Immature natural killer cell (primary cell): Measurements from ENCODE around the gene BMP7. TPM values are rescaled to one million over a fixed set of nuclear protein-coding genes. Genes with fewer than 3 reads are reported as not detected.

Experiments used
- DNase-seq, 3 donors: peaks; one replicate each; pipeline ENCODE4 v3.0.0; 2022; ENCODE audit warnings: mixed read lengths in 1 of 3
- H3K27ac Mint-ChIP-seq, 6 donors: one replicate each; pipeline ENCODE4 v1.8.0; 2020; ENCODE audit warnings: mixed read lengths in 6 of 6, mild to moderate bottlenecking in 5 of 6, inconsistent platforms in 4 of 6, moderate library complexity in 3 of 6
- H3K27me3 Mint-ChIP-seq, 3 donors: one replicate each; pipeline ENCODE4 v1.8.0; 2020 to 2021; ENCODE audit warnings: low read depth in 3 of 3, mild to moderate bottlenecking in 3 of 3, mixed read lengths in 3 of 3, moderate library complexity in 3 of 3, inconsistent platforms in 1 of 3
- H3K36me3 Mint-ChIP-seq, 3 donors: one replicate each; pipeline ENCODE4 v1.8.0; 2020; ENCODE audit warnings: mixed read lengths in 3 of 3, inconsistent platforms in 2 of 3, mild to moderate bottlenecking in 2 of 3
- H3K4me1 Mint-ChIP-seq, 2 donors: one replicate each; pipeline ENCODE4 v1.8.0; 2020; ENCODE audit warnings: inconsistent platforms in 2 of 2, mild to moderate bottlenecking in 2 of 2, mixed read lengths in 2 of 2, moderate library complexity in 1 of 2
- H3K4me3 Mint-ChIP-seq, 5 donors: one replicate each; pipeline ENCODE4 v1.8.0; 2020; ENCODE audit warnings: mild to moderate bottlenecking in 5 of 5, mixed read lengths in 5 of 5, inconsistent platforms in 3 of 5, moderate library complexity in 3 of 5
- H3K9me3 Mint-ChIP-seq, 6 donors: one replicate each; pipeline ENCODE4 v1.8.0; 2020; ENCODE audit warnings: mild to moderate bottlenecking in 6 of 6, mixed read lengths in 6 of 6, inconsistent platforms in 4 of 6, moderate library complexity in 3 of 6
- polyA plus RNA-seq, 3 donors: library from polyadenylated mRNA; unstranded; fragments of 300-500 nt; fragmentation: Illumina TruSeq; gene quantifications; one replicate each; pipeline ENCODE4 v1.2.3, GENCODE V29; 2021

BMP7 gene
- polyA plus RNA-seq, 3 donors from 2014 or later: not detected

GRCh38 chr20:57180387-57180786 is 86.1 kb downstream of the BMP7 start:
- H3K27ac Mint-ChIP-seq: no peak overlapping the region

GRCh38 chr20:57179265-57179664 is 87.2 kb downstream of the BMP7 start:
- Mint-ChIP-seq H3K27ac (no peak overlapping the region), H3K27me3 (peaks cover 1 to 5% (median 4%) of the 10 kb centered on the region in 3 donors), H3K36me3 (no peaks in the 10 kb centered on the region), H3K4me1 (no peaks in the 10 kb centered on the region), H3K4me3 (no peak overlapping the region), H3K9me3 (no peaks in the 10 kb centered on the region)
- DNase-seq: no peak

More at GRCh38 chr20:57180387-57180786, 86.1 kb downstream of the BMP7 start:
- H3K36me3 Mint-ChIP-seq: no peaks in the 10 kb centered on the region
- H3K27me3 Mint-ChIP-seq: peaks cover 0 to 4% (median 3%) of the 10 kb centered on the region in 3 donors
- no peak for DNase-seq
- no peak overlapping the region for H3K4me3 Mint-ChIP-seq
- no peaks in the 10 kb centered on the region for H3K9me3 Mint-ChIP-seq
- no peaks in the 10 kb centered on the region for H3K4me1 Mint-ChIP-seq

- DNase-seq: no peak
- H3K4me1 Mint-ChIP-seq: no peaks in the 10 kb centered on the region
- no peaks in the 10 kb centered on the region for H3K9me3 Mint-ChIP-seq
- H3K4me3 Mint-ChIP-seq: no peak overlapping the region
- no peak overlapping the region for H3K27ac Mint-ChIP-seq
- H3K36me3 Mint-ChIP-seq: no peaks in the 10 kb centered on the region
- H3K27me3 Mint-ChIP-seq: peaks cover 2 to 5% (median 2%) of the 10 kb centered on the region in 3 donors
These were observed 87.8 kb downstream of the BMP7 start for GRCh38 chr20:57178582-57179111.

GRCh38 chr20:57177636-57178280 is 88.7 kb downstream of the BMP7 start:
- Mint-ChIP-seq H3K36me3 (no peaks in the 10 kb centered on the region), H3K27ac (no peak overlapping the region), H3K4me3 (no peak overlapping the region), H3K27me3 (peaks cover 2 to 7% (median 2%) of the 10 kb centered on the region in 3 donors), H3K4me1 (no peaks in the 10 kb centered on the region), H3K9me3 (no peaks in the 10 kb centered on the region)
- DNase-seq: no peak

GRCh38 chr20:57176842-57177241 is 89.6 kb downstream of the BMP7 start:
- Mint-ChIP-seq H3K9me3 (no peaks in the 10 kb centered on the region), H3K4me3 (no peak overlapping the region), H3K36me3 (no peaks in the 10 kb centered on the region), H3K4me1 (no peaks in the 10 kb centered on the region), H3K27me3 (peaks cover 2 to 7% (median 2%) of the 10 kb centered on the region in 3 donors), H3K27ac (no peak overlapping the region)
- no peak for DNase-seq

- no peak for DNase-seq
- peaks cover 2 to 7% (median 2%) of the 10 kb centered on the region in 3 donors for H3K27me3 Mint-ChIP-seq
- H3K4me1 Mint-ChIP-seq: no peaks in the 10 kb centered on the region
- no peak overlapping the region for H3K4me3 Mint-ChIP-seq
- no peaks in the 10 kb centered on the region for H3K9me3 Mint-ChIP-seq
- no peaks in the 10 kb centered on the region for H3K36me3 Mint-ChIP-seq
- H3K27ac Mint-ChIP-seq: no peak overlapping the region
These were observed 90.9 kb downstream of the BMP7 start for GRCh38 chr20:57175397-57176010.

GRCh38 chr20:57174737-57175136 is 91.7 kb downstream of the BMP7 start:
- Mint-ChIP-seq H3K4me3 (no peak overlapping the region), H3K27me3 (peaks cover 2 to 7% (median 5%) of the 10 kb centered on the region in 3 donors), H3K4me1 (no peaks in the 10 kb centered on the region), H3K9me3 (no peaks in the 10 kb centered on the region), H3K36me3 (no peaks in the 10 kb centered on the region), H3K27ac (no peak overlapping the region)
- DNase-seq: no peak

- H3K27ac Mint-ChIP-seq: no peak overlapping the region
These were observed 92.5 kb downstream of the BMP7 start for GRCh38 chr20:57173986-57174385.

GRCh38 chr20:57173041-57173440 is 93.4 kb downstream of the BMP7 start:
- Mint-ChIP-seq H3K4me3 (no peak overlapping the region), H3K27me3 (peaks cover 0 to 7% (median 5%) of the 10 kb centered on the region in 3 donors), H3K9me3 (no peaks in the 10 kb centered on the region), H3K36me3 (no peaks in the 10 kb centered on the region), H3K27ac (no peak overlapping the region), H3K4me1 (no peaks in the 10 kb centered on the region)
- DNase-seq: no peak

More at GRCh38 chr20:57173986-57174385, 92.5 kb downstream of the BMP7 start:
- Mint-ChIP-seq H3K4me3 (no peak overlapping the region), H3K9me3 (no peaks in the 10 kb centered on the region), H3K27me3 (peaks cover 2 to 7% (median 5%) of the 10 kb centered on the region in 3 donors), H3K4me1 (no peaks in the 10 kb centered on the region), H3K36me3 (no peaks in the 10 kb centered on the region)
- DNase-seq: no peak

- Mint-ChIP-seq H3K27me3 (peaks cover 0 to 8% (median 6%) of the 10 kb centered on the region in 3 donors), H3K36me3 (no peaks in the 10 kb centered on the region), H3K4me1 (no peaks in the 10 kb centered on the region), H3K9me3 (no peaks in the 10 kb centered on the region), H3K27ac (no peak overlapping the region), H3K4me3 (no peak overlapping the region)
- DNase-seq: no peak
These were observed 96.1 kb downstream of the BMP7 start for GRCh38 chr20:57170343-57170742.

GRCh38 chr20:57169162-57169561 is 97.3 kb downstream of the BMP7 start:
- Mint-ChIP-seq H3K4me3 (no peak overlapping the region), H3K9me3 (no peaks in the 10 kb centered on the region), H3K4me1 (no peaks in the 10 kb centered on the region), H3K36me3 (no peaks in the 10 kb centered on the region), H3K27ac (no peak overlapping the region), H3K27me3 (peaks cover 0 to 6% (median 4%) of the 10 kb centered on the region in 3 donors)
- no peak for DNase-seq

GRCh38 chr20:57167971-57168701 is 98.3 kb downstream of the BMP7 start:
- H3K27me3 Mint-ChIP-seq: peaks cover 0 to 6% (median 4%) of the 10 kb centered on the region in 3 donors
- H3K36me3 Mint-ChIP-seq: no peaks in the 10 kb centered on the region

GRCh38 chr20:57167292-57167655 is 99.2 kb downstream of the BMP7 start:
- Mint-ChIP-seq H3K27ac (no peak overlapping the region), H3K27me3 (peaks cover 0 to 6% (median 2%) of the 10 kb centered on the region in 3 donors), H3K4me3 (no peak overlapping the region), H3K4me1 (no peaks in the 10 kb centered on the region), H3K9me3 (no peaks in the 10 kb centered on the region), H3K36me3 (no peaks in the 10 kb centered on the region)
- DNase-seq: no peak

More at GRCh38 chr20:57167971-57168701, 98.3 kb downstream of the BMP7 start:
- DNase-seq: no peak
- Mint-ChIP-seq H3K27ac (no peak overlapping the region), H3K4me3 (no peak overlapping the region), H3K4me1 (no peaks in the 10 kb centered on the region), H3K9me3 (no peaks in the 10 kb centered on the region)
